Small intestine (tissue), 7 donors: ENCODE data around the gene RUSC1. TPM values are rescaled to one million over a fixed set of nuclear protein-coding genes. Genes with fewer than 3 reads are reported as not detected.

Experiments
- DNase-seq, 2 donors: peaks; one replicate each; pipeline versions ENCODE4 v3.0.0 to v3.0.0-alpha.2; 2013
- FAIRE-seq: peaks from 2 replicates; lab custom pipeline; 2012; peaks lifted over from hg19 to GRCh38; lab: Jason Lieb, UNC
- H3K27ac ChIP-seq, 3 donors: one replicate each; pipeline ENCODE4 v1.5.1; 2013; ENCODE audit warnings: low read length in 2 of 3, mild to moderate bottlenecking in 2 of 3, control low read depth in 1 of 3, inconsistent platforms in 1 of 3, low read depth in 1 of 3, moderate library complexity in 1 of 3
- H3K27me3 ChIP-seq, 3 donors: one replicate each; pipeline ENCODE4 v1.6.1; 2013; ENCODE audit warnings: low read length in 3 of 3, inconsistent platforms in 1 of 3; ENCODE audit not compliant: control insufficient read depth in 3 of 3, insufficient read depth in 3 of 3
- H3K36me3 ChIP-seq, 3 donors: one replicate each; pipeline ENCODE4 v1.6.1; 2013; ENCODE audit warnings: low read length in 3 of 3, inconsistent platforms in 1 of 3, low read depth in 1 of 3, mild to moderate bottlenecking in 1 of 3, moderate library complexity in 1 of 3; ENCODE audit not compliant: control insufficient read depth in 3 of 3, insufficient read depth in 2 of 3
- H3K4me1 ChIP-seq, 3 donors: one replicate each; pipeline ENCODE4 v1.6.1; 2013; ENCODE audit warnings: low read length in 2 of 3, inconsistent platforms in 1 of 3, low read depth in 1 of 3, mild to moderate bottlenecking in 1 of 3, moderate library complexity in 1 of 3; ENCODE audit not compliant: control insufficient read depth in 3 of 3, insufficient read depth in 2 of 3
- H3K4me3 ChIP-seq, 3 donors: one replicate each; pipeline ENCODE4 v1.5.1; 2013; ENCODE audit warnings: low read length in 3 of 3, control low read depth in 1 of 3, inconsistent platforms in 1 of 3, low read depth in 1 of 3, mild to moderate bottlenecking in 1 of 3, moderate library complexity in 1 of 3
- H3K9me3 ChIP-seq, 2 donors: one replicate each; pipeline ENCODE4 v1.6.1; 2013; ENCODE audit warnings: low read depth in 1 of 2, low read length in 1 of 2; ENCODE audit not compliant: control insufficient read depth in 2 of 2, insufficient read depth in 1 of 2
- WGBS, 3 donors: extraction: QIAGEN DNeasy Blood & Tissue Kit; methylation state at CpG; one replicate each; pipeline ENCODE4 v1.1.7; 2013; 5-methylcytosine and 5-hydroxymethylcytosine counted together
- polyA plus RNA-seq, 4 donors: library from polyadenylated mRNA; stranded (reverse) in 3 of 4; unstranded in 1 of 4; fragments of 200-250 nt in 3 of 4; fragments of 120-200 nt in 1 of 4; gene quantifications; one replicate each; pipeline versions ENCODE4 v1.2.1 to v1.2.3, GENCODE V29; 2013
- donor health status: healthy with polysubstance abuse.
- donor health status: control.
- donor health status: control.
- donor health status: Bipolar disorder and iron deficiency.
- donor health status: healthy.

Gene RUSC1
- polyA plus RNA-seq, 4 donors, result 32.7 to 60.8 (median 44.6) TPM

GRCh38 chr1:155278689-155279160 lies 42.0 kb upstream of the RUSC1 start:
- Histone ChIP-seq H3K9me3 (no peaks in the 10 kb centered on the region), H3K36me3 (peaks cover 0 to 18% (median 0%) of the 10 kb centered on the region in 3 donors), H3K27me3 (no peaks in the 10 kb centered on the region), H3K27ac (no peak overlapping the region), H3K4me3 (peak overlapping the region in 1 of 3 donors; percentile 68), H3K4me1 (peaks cover 0 to 8% (median 0%) of the 10 kb centered on the region in 3 donors)
- DNase-seq, result no peak
- no peak for FAIRE-seq
- WGBS, 3 donors, result 60 to 68% (median 67%) methylated on average over 10 of the region's 10 CpGs

GRCh38 chr1:155279268-155279667 lies 41.4 kb upstream of the RUSC1 start:
- Histone ChIP-seq H3K9me3 (no peaks in the 10 kb centered on the region), H3K4me1 (peaks cover 0 to 8% (median 0%) of the 10 kb centered on the region in 3 donors), H3K4me3 (no peak overlapping the region), H3K27me3 (no peaks in the 10 kb centered on the region), H3K27ac (no peak overlapping the region), H3K36me3 (peaks cover 0 to 23% (median 0%) of the 10 kb centered on the region in 3 donors)
- DNase-seq, result no peak
- WGBS, 3 donors, result 81 to 89% (median 87%) methylated on average over 2 of the region's 2 CpGs
- FAIRE-seq, result no peak

GRCh38 chr1:155282488-155283091 lies 38.1 kb upstream of the RUSC1 start:
- FAIRE-seq, result no peak
- Histone ChIP-seq H3K4me1 (peaks cover 0 to 8% (median 0%) of the 10 kb centered on the region in 3 donors), H3K4me3 (no peak overlapping the region), H3K9me3 (no peaks in the 10 kb centered on the region), H3K27me3 (no peaks in the 10 kb centered on the region), H3K36me3 (peaks cover 0 to 50% (median 0%) of the 10 kb centered on the region in 3 donors), H3K27ac (no peak overlapping the region)
- no peak for DNase-seq
- WGBS, 3 donors, result 95 to 98% (median 97%) methylated on average over 29 of the region's 29 CpGs

GRCh38 chr1:155284476-155284875 lies 36.2 kb upstream of the RUSC1 start:
- no peak overlapping the region for H3K4me3 ChIP-seq
- no peak overlapping the region for H3K27ac ChIP-seq
- no peaks in the 10 kb centered on the region for H3K4me1 ChIP-seq
- no peaks in the 10 kb centered on the region for H3K27me3 ChIP-seq
- H3K9me3 ChIP-seq, result no peaks in the 10 kb centered on the region
- FAIRE-seq, result no peak
- H3K36me3 ChIP-seq, result peaks cover 0 to 65% (median 0%) of the 10 kb centered on the region in 3 donors
- DNase-seq, result no peak
- 92 to 96% (median 93%) methylated on average over 12 of the region's 12 CpGs for WGBS, 3 donors

- FAIRE-seq (no peak), DNase-seq (no peak)
- H3K4me1 ChIP-seq, result no peaks in the 10 kb centered on the region
- H3K9me3 ChIP-seq, result no peaks in the 10 kb centered on the region
- H3K27ac ChIP-seq, result no peak overlapping the region
- H3K4me3 ChIP-seq, result no peak overlapping the region
- no peaks in the 10 kb centered on the region for H3K27me3 ChIP-seq
- 91 to 94% (median 93%) methylated on average over 14 of the region's 14 CpGs for WGBS, 3 donors
- H3K36me3 ChIP-seq, result peaks cover 0 to 67% (median 0%) of the 10 kb centered on the region in 3 donors
Observed at GRCh38 chr1:155285063-155285462, 35.6 kb upstream of the RUSC1 start.

GRCh38 chr1:155285631-155286044 lies 35.1 kb upstream of the RUSC1 start:
- Histone ChIP-seq H3K9me3 (no peaks in the 10 kb centered on the region), H3K36me3 (peaks cover 0 to 70% (median 0%) of the 10 kb centered on the region in 3 donors), H3K27me3 (no peaks in the 10 kb centered on the region), H3K27ac (no peak overlapping the region), H3K4me1 (no peaks in the 10 kb centered on the region), H3K4me3 (no peak overlapping the region)
- no peak for FAIRE-seq
- WGBS, 3 donors, result 92 to 95% (median 93%) methylated on average over 18 of the region's 18 CpGs
- DNase-seq, result no peak

GRCh38 chr1:155286544-155286943 lies 34.1 kb upstream of the RUSC1 start:
- DNase-seq (no peak), FAIRE-seq (no peak)
- Histone ChIP-seq H3K36me3 (peaks cover 0 to 75% (median 0%) of the 10 kb centered on the region in 3 donors), H3K9me3 (no peaks in the 10 kb centered on the region), H3K27ac (no peak overlapping the region), H3K27me3 (no peaks in the 10 kb centered on the region), H3K4me1 (no peaks in the 10 kb centered on the region), H3K4me3 (no peak overlapping the region)
- 75 to 81% (median 78%) methylated on average over 2 of the region's 2 CpGs for WGBS, 3 donors

DNA sequence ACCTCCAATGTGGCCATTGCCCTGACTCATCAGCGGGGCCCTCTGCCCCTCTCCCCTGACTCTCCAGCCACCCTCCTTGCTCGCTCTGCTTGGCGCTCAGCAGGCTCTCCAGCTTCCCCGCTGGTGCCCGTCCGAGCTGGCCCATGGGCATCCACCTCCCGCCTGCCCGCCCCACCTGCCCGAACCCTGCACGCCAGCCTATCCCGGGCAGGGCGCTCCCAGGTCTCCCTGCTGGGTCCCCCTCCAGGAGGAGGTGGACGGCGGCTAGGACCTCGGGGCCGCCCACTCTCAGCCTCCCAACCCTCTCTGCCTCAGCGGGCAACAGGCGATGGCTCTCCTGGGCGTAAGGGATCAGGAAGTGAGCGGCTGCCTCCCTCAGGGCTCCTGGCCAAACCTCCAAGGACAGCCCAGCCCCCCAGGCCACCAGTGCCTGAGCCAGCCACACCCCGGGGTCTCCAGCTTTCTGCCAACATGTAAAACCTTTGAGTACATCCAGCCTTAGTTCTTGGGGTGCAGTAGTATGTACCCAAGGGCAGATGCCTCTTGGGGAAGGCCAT lies 32.6 kb upstream of the RUSC1 start:
- WGBS, 3 donors, result 92 to 94% (median 93%) methylated on average over 16 to 21 of the region's 21 CpGs
- no peak overlapping the region for H3K4me3 ChIP-seq
- peaks cover 0 to 77% (median 0%) of the 10 kb centered on the region in 3 donors for H3K36me3 ChIP-seq
- H3K9me3 ChIP-seq, result no peaks in the 10 kb centered on the region
- FAIRE-seq (no peak), DNase-seq (no peak)
- no peak overlapping the region for H3K27ac ChIP-seq
- no peaks in the 10 kb centered on the region for H3K4me1 ChIP-seq
- peaks cover 0 to 2% (median 0%) of the 10 kb centered on the region in 3 donors for H3K27me3 ChIP-seq
